Loucy (cell line): ENCODE data around the gene SND1.

ENCODE experiments used
- H2AFZ ChIP-seq: fragments of 200-600 bp; sonication (generic); 2 replicates; pipeline ENCODE4 v1.6.0; 2016; ENCODE audit warnings: antibody characterized with exemption, mild to moderate bottlenecking, low read length, moderate library complexity
- H3F3A ChIP-seq: fragments of 200-600 bp; 2 replicates; pipeline ENCODE4 v1.6.0; 2016; ENCODE audit warnings: antibody characterized with exemption, low read depth, mild to moderate bottlenecking
- H3K27me3 ChIP-seq: fragments of 200-600 bp; sonication (generic); 2 replicates; pipeline ENCODE4 v1.6.1; 2014; ENCODE audit warnings: low read length, mild to moderate bottlenecking; ENCODE audit not compliant: insufficient read depth, poor library complexity, severe bottlenecking
- H3K36me3 ChIP-seq: fragments of 200-600 bp; sonication (generic); 2 replicates; pipeline ENCODE4 v1.6.1; 2016; ENCODE audit warnings: low read length; ENCODE audit not compliant: insufficient read depth
- H3K4me1 ChIP-seq: fragments of 200-600 bp; sonication (generic); 2 replicates; pipeline ENCODE4 v1.5.1; 2014; ENCODE audit warnings: low read length, mild to moderate bottlenecking; ENCODE audit not compliant: insufficient read depth, poor library complexity, severe bottlenecking
- H3K4me2 ChIP-seq: fragments of 200-600 bp; sonication (generic); 2 replicates; pipeline ENCODE4 v1.6.0; 2014; ENCODE audit warnings: antibody characterized with exemption, low read length, low read depth, mild to moderate bottlenecking; ENCODE audit not compliant: poor library complexity, severe bottlenecking
- H3K4me3 ChIP-seq: fragments of 200-600 bp; sonication (generic); 2 replicates; pipeline ENCODE4 v1.5.1; 2014; ENCODE audit warnings: low read length, mild to moderate bottlenecking, mixed read lengths; ENCODE audit not compliant: poor library complexity, severe bottlenecking
- H3K79me2 ChIP-seq: fragments of 200-600 bp; sonication (generic); 2 replicates; pipeline ENCODE4 v1.6.1; 2014; ENCODE audit warnings: low read length; ENCODE audit not compliant: insufficient read depth
- H3K9ac ChIP-seq: fragments of 200-600 bp; sonication (generic); 2 replicates; pipeline ENCODE4 v1.6.0; 2014; ENCODE audit warnings: mild to moderate bottlenecking, low read depth, low read length, moderate library complexity; ENCODE audit not compliant: poor library complexity, severe bottlenecking
- H3K9me2 ChIP-seq: fragments of 200-600 bp; sonication (generic); replicated peaks from 2 replicates; pipeline ENCODE4 v1.6.1; 2016; ENCODE audit warnings: low read depth, low read length, mixed read lengths
- H3K9me3 ChIP-seq: fragments of 200-600 bp; sonication (generic); 2 replicates; pipeline ENCODE4 v1.6.1; 2014; ENCODE audit warnings: mild to moderate bottlenecking, antibody characterized with exemption, low read length, low read depth; ENCODE audit not compliant: insufficient read depth
- H4K20me1 ChIP-seq: fragments of 200-600 bp; sonication (generic); 2 replicates; pipeline ENCODE4 v1.6.0; 2014; ENCODE audit warnings: antibody characterized with exemption, low read length, mild to moderate bottlenecking; ENCODE audit not compliant: insufficient read depth, poor library complexity, severe bottlenecking
- EZH2phosphoT487 ChIP-seq: fragments of 200-600 bp; IDR thresholded peaks from 2 replicates; pipeline ENCODE4 v1.6.1; 2018; ENCODE audit warnings: antibody characterized with exemption, mild to moderate bottlenecking, moderate library complexity, borderline replicate concordance
- TF ChIP-seq, protein P1 (sequence below): fragments of 200-600 bp; sonication (generic); conservative IDR thresholded peaks from 2 replicates; pipeline ENCODE4 v1.5.1; 2014; ENCODE audit warnings: mild to moderate bottlenecking, antibody characterized with exemption, low read length

SND1 gene

GRCh38 chr7:127730658-127731276, 78.8 kb downstream of the SND1 start:
- no peaks in the 10 kb centered on the region; the same call in 1 of the 2 replicates for H3K79me2 ChIP-seq
- H3K4me2 ChIP-seq, result no peak overlapping the region
- H3K4me1 ChIP-seq, result peaks cover 7% of the 10 kb centered on the region
- no peaks in the 10 kb centered on the region for H3K9me2 ChIP-seq
- peaks cover 71% of the 10 kb centered on the region; the same call in 1 of the 2 replicates for H3K36me3 ChIP-seq
- H3K9me3 ChIP-seq, result no peaks in the 10 kb centered on the region
- no peak overlapping the region for H3K4me3 ChIP-seq
- H3F3A ChIP-seq, result no peaks in the 10 kb centered on the region
- H3K9ac ChIP-seq, result no peak overlapping the region
- peaks cover 3% of the 10 kb centered on the region for H4K20me1 ChIP-seq
- no peak overlapping the region for H2AFZ ChIP-seq
- H3K27me3 ChIP-seq, result no peaks in the 10 kb centered on the region
- no peak for TF ChIP-seq EZH2phosphoT487

- Histone ChIP-seq H3K4me1 (peaks cover 3% of the 10 kb centered on the region), H3K27me3 (no peaks in the 10 kb centered on the region), H2AFZ (no peak overlapping the region), H3K9me2 (no peaks in the 10 kb centered on the region), H3F3A (no peaks in the 10 kb centered on the region), H3K4me2 (no peak overlapping the region), H3K79me2 (no peaks in the 10 kb centered on the region; the same call in 1 of the 2 replicates), H3K4me3 (no peak overlapping the region), H3K9me3 (no peaks in the 10 kb centered on the region), H4K20me1 (peaks cover 2% of the 10 kb centered on the region), H3K36me3 (peaks cover 69% of the 10 kb centered on the region; the same call in 1 of the 2 replicates), H3K9ac (no peak overlapping the region)
- TF ChIP-seq, protein P1, sequence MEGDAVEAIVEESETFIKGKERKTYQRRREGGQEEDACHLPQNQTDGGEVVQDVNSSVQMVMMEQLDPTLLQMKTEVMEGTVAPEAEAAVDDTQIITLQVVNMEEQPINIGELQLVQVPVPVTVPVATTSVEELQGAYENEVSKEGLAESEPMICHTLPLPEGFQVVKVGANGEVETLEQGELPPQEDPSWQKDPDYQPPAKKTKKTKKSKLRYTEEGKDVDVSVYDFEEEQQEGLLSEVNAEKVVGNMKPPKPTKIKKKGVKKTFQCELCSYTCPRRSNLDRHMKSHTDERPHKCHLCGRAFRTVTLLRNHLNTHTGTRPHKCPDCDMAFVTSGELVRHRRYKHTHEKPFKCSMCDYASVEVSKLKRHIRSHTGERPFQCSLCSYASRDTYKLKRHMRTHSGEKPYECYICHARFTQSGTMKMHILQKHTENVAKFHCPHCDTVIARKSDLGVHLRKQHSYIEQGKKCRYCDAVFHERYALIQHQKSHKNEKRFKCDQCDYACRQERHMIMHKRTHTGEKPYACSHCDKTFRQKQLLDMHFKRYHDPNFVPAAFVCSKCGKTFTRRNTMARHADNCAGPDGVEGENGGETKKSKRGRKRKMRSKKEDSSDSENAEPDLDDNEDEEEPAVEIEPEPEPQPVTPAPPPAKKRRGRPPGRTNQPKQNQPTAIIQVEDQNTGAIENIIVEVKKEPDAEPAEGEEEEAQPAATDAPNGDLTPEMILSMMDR, result no peak
- TF ChIP-seq EZH2phosphoT487, result no peak
These were observed 79.6 kb downstream of the SND1 start for GRCh38 chr7:127731431-127732080.

GRCh38 chr7:127732306-127732705, 80.3 kb downstream of the SND1 start:
- Histone ChIP-seq H3K9me3 (no peaks in the 10 kb centered on the region), H2AFZ (no peak overlapping the region), H4K20me1 (no peaks in the 10 kb centered on the region), H3F3A (no peaks in the 10 kb centered on the region), H3K4me2 (no peak overlapping the region), H3K4me3 (no peak overlapping the region), H3K9ac (no peak overlapping the region), H3K9me2 (no peaks in the 10 kb centered on the region), H3K4me1 (no peaks in the 10 kb centered on the region), H3K36me3 (peaks cover 75% of the 10 kb centered on the region; the same call in 1 of the 2 replicates), H3K79me2 (no peaks in the 10 kb centered on the region; the same call in 1 of the 2 replicates), H3K27me3 (no peaks in the 10 kb centered on the region)
- TF ChIP-seq, protein P1, result no peak
- no peak for TF ChIP-seq EZH2phosphoT487
